Fibroblast of the conjunctiva (primary cell): ENCODE measurements around the gene ENTHD1.
"Not testable (repeated sequence)": the region's sequence is repeated elsewhere in the genome, so short reads cannot be mapped to it uniquely, and the experiment has no call there.

Experiments
- DNase-seq: peaks from one replicate; pipeline ENCODE4 v3.0.0-alpha.2; 2010; ENCODE audit warnings: low read depth

ENTHD1 gene

DNA sequence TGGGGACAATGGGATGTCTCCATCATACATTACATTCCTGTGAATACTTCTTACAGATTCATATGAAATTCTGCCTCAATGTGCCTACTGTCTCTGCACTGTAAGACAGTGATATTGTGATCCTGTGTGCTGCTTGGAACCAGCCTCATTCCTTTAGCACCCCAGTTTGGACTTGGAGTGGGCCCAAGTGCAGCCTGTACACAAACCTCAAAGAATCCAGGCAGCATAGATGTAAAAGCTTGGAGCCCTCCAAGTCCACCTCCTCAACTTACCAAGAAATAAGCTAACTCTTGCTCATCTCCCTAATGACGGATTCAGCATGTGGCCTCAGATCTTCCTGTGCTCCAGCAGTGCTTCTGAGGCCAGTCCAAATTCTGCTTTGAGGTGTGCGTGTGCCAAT, 31.7 kb upstream of the ENTHD1 start:
- no peak for DNase-seq

DNA sequence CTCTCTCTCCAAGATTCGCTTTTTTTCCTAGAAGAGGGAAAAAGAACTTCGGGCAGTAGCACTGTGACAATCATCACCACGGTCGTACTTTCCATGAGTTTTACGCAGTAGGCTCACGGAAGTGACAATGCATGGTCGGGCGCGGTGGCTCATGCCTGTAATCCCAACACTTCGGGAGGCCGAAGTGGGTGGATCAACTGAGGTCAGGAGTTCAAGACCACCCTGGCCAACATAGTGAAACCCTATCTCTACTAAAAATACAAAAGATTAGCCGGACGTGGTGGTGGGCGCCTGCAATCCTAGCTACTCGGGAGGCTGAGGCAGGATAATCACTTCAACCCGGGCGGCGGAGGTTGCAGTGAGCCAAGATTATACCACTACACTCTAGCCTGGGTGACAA, 30.7 kb upstream of the ENTHD1 start:
- DNase-seq: no peak

DNA sequence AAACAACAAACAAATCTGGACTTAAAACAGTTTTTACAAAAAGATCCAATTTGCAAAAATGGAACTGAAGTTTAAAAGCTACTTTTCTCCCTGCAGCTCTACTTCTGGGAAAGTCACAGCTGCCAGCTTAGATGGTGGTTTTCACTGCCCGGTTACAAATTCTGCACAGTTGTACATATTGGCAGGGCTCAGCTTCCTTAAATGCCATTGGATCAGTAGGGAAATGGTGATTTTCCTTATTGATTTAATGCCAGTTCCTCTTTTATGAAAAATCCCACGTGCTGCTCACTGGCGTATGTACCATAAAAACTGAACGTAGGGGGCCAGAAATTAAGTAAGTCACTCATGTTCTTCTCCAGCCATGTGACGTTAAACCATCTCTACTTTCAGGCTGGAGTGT, 30.1 kb upstream of the ENTHD1 start:
- DNase-seq: no peak

DNA sequence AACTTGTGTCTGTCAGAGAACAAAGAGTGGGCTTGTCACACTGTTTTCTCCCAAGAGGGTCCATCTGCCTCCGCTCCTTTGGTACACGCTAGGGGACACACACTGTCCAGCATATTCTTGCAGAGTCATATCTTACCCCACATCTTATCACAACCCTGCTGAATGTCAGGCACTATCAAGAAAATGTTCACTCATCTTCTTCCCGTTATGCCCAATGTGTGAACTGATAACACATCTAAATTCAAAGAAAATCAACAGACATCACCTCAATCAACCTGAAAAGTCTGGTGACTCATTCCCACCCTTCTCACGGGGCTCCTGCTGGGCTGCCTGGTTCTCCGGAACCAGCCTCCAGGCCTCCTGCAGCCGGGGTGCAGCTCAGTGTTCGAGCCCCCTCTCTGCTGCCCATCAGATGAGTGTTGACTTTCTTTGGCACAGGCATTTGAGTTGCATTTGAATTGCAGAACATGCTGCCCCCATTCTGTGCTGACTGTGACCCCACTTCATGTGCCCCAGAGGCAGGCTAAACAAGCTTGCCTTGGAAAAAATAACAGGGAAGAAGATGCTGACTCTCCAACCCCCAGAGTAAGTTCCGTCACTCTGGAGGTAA, 26.7 kb upstream of the ENTHD1 start:
- no peak for DNase-seq

DNA sequence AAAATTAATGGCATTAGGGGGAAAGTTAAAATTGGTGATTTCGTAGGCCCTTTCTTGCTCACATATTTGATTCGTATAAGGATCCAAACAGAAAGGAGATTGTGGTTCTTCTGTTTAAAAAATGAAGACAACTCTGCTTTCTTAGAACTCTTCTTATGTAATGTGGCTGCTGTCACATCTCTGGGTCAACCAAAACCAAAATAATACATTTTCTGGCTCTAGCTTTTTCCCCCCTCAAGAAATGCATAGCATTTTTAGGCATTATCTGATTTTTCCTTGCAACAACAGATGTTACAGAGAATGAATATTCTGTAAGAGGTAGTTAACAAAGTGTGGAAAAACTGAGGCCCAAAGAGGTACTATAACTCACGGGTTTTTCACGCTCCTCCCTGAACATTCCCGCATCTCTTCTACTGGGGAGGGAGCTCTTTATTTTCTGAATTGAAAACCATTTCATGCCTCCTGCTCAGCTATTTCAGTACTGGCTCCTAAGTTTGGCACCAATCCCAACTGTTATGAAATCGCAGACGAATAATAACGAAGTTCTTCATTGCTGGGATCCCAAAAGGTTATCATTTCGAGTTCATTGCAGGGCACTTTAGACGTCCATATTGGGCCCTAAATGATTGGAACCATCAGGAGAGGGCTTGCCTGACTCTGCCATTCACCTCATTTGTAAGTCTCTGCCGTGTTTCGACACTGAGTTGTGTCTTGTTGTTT, 24.4 kb upstream of the ENTHD1 start:
- no peak for DNase-seq

DNA sequence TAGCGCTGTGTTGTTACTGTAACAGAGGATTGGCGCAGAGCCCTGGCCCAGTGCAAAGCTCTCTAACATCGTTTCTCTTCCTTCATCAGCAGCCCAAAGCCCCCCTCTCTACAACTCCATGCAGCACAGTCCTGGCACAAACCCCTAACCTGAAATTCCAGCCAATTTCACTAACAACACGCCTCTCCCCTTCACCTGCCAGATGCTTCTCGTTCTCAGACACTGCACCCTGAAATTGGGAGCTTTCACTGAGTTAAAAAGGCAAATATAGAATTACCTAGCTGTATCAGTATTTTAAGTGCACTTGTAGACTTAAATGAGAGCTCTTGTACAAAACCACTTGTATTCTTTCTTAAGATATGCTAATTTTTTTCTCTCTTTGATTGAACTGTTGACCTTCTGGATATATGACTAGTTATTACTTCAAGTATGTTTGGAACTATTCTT, 23.7 kb upstream of the ENTHD1 start:
- DNase-seq: no peak

DNA sequence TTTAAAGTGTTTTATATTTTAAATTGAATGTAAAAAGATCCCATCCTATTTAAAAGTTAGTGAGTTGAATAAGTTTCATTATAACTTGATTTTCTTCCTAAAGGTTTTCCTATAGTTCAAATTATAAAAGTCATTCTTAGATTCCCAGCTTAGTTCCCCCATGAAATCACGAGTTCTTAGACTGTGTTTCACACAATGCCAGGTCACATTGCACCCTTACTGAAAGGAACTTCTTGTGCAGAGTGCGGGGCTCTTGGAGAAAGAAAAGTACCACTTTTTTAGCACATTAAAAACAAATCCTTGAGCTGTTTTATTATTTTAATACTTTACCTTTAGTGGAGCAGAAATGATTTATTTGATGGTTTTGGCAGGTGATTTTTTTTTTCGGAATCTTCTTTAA, 22.9 kb upstream of the ENTHD1 start:
- no peak for DNase-seq

DNA sequence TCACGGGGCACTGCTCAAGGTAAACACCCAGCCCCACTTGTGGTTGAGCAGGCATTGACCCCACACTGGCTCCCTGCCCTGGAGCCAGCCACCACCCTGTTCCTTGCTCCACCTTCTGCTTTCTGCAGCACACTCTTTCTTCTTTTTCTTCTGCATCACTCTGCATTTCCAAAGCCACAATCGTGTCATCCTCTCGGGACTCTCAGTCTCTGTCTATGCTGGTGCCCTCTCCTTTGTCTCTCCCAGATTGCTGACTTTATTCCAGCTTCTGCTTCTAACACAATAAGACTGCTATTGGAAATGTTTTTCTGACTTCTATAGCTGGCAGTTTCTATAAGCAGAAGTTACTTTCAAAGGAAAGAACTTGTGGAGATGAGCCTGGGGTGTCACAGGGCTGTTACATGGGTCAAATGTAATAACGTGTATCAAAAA, 21.8 kb upstream of the ENTHD1 start:
- no peak for DNase-seq

DNA sequence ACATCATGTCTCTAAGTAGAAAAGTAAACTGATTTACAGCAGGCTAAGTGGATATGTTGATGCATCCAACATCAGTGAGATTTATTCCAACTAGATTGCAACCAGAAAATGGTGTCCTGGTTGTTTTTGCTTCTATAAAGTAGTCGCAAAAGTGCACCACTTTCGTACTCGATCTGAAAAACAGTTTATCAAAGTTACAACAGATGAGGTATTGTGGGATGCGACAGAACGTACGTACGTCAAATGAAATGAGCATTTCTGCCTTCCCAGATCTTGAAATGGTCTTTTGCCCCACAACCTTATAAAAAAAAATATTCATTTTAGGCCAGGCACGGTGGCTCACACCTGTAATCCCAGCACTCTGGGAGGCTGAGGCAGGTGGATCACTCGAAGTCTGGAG, 21.0 kb upstream of the ENTHD1 start:
- DNase-seq: no peak

DNA sequence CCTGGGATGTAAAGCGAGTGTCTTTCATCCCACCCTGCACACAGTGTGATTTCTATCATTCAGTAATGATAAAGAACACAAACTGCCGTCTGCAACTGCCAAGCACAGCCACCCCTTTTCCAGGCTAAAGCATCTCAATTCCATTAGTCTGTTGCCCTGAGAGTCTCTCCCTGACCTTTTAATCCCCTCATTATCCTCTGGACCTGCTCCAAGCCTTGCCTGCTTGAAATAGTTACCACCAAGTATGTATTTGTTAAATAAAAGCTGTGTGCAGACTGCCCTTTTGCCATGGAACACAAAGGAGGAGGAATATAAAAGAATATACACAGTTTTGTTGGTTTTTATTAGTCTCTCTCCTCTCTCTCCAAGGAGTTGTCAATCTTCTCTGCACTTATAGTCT, 20.3 kb upstream of the ENTHD1 start:
- no peak for DNase-seq

DNA sequence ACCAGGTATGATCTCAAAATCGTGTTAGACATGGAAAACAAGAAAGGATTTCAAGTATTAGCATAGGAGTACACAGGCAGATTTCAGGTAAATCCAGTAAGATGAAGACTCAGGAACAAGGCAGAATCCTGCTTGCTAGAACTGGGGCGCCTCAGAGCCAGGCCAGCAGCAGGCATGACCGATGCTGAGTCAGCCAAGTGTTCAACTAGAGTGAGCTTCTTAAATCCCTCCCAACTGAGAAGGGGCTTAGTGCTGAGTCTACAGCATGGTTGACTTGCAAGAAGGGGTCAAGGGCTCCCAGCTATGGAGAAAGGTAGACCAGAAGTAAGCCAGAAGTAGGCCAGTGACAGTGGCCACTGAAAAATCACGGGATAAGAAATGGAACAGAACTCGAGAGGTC, 19.8 kb upstream of the ENTHD1 start:
- DNase-seq: no peak

DNA sequence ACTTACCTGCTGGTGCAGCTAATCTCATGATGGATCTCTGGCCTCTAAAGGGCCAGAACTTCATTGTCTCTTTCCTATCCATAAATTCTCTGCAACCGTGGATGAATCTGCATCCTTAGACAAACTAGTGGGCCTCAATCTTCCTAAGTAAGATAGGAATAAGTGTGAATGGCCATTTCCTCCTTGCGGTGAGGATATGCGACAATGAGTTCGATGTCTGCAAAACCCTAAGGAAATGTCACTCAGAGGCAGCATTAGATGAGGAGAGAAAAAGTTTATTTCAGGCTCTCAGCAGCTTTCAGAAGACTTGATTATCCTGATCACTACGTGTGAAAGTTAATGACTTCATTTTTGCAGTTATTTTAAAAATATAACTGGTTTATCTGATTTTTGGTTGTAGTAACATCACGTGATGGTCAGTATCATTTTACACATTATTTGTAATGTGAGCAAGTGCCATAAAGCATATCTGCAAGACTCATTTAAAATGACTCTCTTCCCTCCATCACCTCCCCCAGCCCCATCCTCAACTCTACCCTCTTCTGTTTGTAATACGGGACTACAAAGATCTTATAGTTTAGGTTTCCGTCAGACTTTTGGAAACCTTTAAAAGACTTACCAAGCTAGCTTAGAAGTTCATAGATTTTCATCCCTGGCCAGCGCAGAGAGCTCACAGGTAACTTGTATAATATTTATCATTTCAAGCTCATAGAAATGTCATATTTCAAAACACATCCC, 17.5 kb upstream of the ENTHD1 start:
- no peak for DNase-seq

DNA sequence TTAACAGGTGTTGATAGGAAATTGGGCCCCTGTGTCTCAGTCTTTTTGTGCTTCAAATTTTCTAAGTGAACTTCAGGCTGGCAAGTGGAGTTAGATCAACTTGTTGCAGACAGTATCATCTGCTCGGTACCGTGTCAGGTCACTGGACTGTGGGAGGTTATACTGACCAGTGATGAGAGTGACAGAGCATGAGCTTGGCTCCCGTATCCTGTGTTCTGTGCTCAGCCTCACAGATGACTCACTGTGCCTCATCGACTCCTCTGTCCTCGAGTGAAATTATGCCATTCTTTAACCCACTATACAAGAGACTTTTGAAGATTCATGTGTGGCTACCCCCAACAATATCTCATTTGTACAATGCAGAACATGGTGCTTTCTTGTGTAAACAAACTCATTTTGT, 15.2 kb upstream of the ENTHD1 start:
- DNase-seq: no peak

DNA sequence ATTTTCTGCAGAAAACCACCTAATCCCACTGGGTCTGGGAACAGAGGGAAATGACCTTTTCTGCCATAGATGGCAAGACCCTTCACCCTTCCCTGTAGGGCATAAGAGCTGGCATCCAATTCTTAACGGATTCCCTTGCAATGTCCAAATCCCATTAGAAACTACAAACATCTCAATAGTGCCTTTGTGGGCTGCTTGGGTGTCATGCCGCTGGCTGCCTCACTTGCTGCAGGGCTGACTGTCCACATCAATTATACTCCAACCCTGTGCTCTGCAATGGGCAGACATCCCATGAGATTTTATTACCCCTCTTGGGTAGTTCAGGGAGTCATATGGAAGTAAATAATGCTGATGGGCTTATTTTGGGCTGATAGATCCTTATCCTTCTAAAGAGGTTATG, 14.6 kb upstream of the ENTHD1 start:
- no peak for DNase-seq

DNA sequence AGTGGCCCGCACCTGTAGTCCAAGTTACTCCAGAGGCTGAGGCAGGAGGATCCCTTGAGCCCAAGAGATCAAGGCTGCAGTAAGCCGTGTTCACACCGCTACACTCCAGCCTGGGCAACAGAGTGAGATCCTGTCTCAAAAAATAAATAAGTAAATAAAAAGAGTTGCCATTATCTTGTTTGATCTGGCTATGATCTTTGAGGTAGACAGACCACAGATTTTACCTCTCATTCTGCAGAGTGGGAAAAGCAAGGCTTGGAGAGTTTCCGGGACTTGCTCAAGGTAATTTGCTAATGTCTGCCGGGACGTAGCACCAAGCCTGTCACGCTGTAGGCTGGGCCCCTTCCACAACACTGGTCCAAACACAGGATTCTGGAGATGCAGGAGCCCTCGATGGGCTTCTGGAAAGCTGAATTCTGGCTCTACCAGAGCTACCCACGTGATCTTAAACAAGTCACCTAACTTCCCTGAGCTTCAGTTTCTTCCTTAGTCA, 14.1 kb upstream of the ENTHD1 start:
- DNase-seq: no peak

DNA sequence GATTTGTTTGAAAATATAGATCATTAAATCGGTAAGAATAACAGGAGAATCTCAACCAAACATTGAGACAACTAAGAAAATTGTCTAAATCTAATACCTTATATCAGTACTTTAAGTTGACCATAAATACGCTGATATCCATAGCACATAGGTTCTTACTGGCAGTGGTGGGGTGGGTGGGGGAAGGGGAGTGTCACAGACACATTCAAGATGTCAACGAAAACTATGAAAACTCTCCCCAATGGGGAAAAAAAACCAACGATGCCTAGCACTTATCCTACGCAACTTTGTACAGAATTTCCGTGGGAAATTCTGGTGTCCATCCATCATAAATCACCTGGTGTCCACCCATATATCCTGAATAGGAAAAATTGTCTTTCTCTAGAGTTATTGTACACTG, 13.5 kb upstream of the ENTHD1 start:
- no peak for DNase-seq

DNA sequence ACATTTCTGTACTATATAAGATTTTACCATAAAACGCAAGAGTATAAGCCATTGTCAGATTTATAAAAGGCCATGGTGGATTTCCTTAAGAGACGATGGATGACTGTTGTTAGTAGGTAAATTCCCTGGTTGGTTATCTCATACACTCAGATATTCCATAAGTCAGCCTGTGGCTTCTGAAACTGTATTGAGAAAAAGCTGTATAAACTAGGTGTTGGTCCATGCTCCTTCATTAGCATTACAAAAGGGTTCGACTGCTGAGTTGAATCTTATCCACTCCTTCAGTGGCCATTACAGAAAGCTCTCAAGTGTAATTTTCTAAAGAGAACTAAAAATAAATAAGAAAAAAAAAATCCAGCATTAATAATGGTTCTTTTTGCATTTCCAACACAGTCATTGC, 12.6 kb upstream of the ENTHD1 start:
- DNase-seq: no peak

DNA sequence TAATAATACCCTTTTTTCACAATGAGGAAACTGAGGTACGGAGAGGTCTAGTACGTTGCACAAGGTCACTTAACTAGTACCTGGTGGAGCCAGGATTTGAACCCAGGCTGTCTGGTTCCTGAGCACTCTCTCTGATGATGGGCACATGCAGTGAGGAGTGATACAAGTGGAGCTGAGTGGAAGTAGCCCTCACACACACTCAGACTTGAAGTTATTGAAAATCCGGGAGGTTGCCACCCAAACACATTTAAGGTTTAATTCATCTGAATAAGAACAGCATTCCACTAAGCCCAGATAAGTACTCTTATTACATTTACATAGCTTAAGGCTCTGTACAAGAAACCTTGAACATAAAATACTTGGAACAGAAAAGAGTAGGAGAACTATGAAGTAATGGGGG, 12.1 kb upstream of the ENTHD1 start:
- DNase-seq: no peak

DNA sequence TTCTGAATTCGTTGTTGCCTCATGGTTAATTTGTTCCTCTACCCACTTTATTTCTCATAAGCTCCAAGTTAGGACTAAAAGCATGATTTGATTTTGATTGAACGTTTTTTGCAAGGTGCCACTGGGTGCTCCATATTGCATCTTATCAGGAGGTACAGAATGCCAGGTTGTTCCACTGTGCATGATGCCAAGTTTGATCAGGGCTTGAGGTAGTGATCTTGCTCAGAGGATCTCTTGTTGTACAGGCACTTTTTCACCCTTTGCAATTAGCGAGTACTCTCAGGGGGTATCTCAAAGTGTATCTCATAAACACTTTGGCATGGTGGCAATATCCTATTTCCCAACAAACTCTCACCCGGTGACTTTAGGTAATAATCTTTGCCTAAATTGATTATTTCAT, 11.3 kb upstream of the ENTHD1 start:
- DNase-seq: no peak

DNA sequence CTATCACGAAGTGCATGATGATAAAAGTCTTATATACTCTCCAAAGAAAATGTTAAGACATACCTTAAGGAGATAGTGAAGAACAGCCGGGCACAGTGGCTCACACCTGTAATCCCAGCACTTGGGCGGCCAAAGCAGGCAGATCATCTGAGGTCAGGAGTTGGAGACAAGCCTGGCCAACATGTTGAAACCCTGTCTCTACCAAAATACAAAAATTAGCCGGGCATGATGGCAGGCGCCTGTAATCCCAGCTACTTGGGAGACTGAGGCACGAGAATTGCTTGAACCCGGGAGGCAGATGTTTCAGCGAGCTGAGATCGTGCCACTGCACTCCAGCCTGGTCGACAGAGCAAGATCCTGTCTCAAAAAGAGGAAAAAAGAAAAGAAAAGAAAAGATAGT, 10.5 kb upstream of the ENTHD1 start:
- DNase-seq: not testable (repeated sequence)

DNA sequence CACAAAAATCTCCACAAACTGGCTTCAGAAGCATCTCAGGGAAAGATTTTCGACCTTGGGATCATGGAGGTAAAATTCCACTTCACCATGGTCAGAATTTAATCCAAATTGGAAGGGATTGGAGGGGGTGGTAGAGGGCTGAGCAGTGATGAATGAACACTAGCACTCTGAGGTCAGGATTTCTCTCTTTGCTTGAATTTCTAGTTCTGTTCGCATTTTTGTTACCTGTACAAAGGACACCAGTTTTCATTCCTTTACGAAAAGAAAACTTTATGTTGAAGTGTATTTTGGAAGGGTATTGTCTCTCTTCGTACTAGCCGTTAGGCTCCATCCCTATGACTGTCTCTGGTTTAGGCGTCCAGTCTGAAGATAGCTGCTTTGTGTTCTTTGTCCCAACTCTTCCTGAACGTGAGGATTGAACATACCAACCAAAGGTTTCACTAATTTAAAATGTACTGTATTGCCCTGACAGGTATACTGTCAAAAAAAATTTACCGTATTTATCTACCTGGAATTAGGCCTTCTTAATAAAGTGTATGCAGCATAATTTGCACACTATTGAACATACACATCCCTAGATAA, 8.1 kb upstream of the ENTHD1 start:
- DNase-seq: no peak

DNA sequence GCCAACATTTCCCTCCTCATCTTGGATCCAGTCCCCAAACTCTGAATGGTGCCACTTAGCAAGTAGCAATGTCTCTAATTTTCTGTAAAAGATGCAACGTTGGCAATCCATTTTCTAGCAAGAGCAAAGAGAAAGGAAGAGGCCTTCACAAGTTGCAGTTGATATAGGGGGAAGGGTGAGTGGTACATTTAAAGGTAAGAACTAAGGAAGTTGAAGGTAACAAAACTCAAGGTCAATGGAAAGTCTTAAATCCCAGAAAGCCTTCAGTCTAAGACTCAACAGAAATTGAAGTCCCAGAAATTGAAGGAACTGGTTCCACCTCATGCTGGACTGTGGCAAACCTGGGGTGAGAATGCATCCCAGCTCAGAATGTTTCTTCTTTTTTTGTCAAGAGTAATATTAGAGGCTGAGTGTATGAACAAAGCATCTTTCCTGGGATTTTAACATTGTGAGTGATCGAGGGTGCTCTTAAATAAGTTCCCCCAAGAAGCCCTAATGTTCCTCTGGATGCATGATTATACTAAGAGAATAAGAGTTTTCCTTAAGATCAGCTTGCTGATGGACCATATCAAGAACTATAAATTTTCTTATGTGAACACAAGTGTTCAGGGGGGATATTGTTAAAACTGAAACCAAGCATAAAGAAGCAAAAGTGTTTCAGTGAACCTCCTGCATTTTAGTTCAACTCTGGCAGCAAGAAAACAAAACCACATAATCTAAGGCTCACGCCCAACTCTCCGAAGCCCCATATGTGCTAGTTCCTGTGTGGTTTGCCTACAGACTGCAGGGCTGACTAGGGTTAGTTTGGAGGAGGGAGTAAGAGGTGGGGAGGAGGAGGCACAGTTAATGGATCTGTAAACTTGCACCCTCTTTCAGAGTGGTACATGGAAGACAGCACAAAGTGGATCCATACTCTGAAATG, 7.0 kb upstream of the ENTHD1 start, which contains the start of gene GRAP2:
Gene GRAP2 (plus strand): TSS at position 779 of the 922 bp plus-strand sequence. CDS start 46,023 bp downstream, outside the sequence.
- no peak for DNase-seq
